ENCODE measurements around the gene ATP10A.

The ATP10A gene

DNA sequence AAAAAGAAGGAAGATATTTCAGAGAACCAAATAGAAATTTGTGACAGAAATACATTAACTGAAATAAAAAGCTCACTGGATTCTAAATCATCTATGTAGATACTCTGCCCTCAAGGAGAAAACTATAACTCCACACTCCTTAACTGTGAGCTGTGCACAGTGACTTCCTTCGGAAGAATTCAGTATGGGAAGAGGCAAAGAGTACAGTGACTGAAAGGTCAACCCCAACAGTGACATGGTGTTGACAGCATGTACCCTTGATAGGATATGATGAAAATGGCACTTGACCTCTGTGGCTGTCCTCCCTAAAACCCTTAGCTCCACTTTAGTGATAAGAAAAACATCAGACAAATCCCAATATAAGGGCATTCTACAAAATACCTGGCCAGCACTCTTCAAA lies 165.5 kb downstream of the ATP10A start:
- Histone ChIP-seq H3K27me3 (no peaks in the 10 kb centered on the region), H3K27ac (no peak overlapping the region), H3K4me1 (ENCODE audit: control insufficient read depth in 1 of 2, insufficient read depth in 1 of 2, low read depth in 1 of 2, low read length in 1 of 2) (no peaks in the 10 kb centered on the region), H3K9me3 (no peaks in the 10 kb centered on the region), H3K36me3 (no peaks in the 10 kb centered on the region), H3K4me3 (ENCODE audit: low read depth in 1 of 2, low read length in 1 of 2) (no peak overlapping the region)
- TF ChIP-seq, protein P1, sequence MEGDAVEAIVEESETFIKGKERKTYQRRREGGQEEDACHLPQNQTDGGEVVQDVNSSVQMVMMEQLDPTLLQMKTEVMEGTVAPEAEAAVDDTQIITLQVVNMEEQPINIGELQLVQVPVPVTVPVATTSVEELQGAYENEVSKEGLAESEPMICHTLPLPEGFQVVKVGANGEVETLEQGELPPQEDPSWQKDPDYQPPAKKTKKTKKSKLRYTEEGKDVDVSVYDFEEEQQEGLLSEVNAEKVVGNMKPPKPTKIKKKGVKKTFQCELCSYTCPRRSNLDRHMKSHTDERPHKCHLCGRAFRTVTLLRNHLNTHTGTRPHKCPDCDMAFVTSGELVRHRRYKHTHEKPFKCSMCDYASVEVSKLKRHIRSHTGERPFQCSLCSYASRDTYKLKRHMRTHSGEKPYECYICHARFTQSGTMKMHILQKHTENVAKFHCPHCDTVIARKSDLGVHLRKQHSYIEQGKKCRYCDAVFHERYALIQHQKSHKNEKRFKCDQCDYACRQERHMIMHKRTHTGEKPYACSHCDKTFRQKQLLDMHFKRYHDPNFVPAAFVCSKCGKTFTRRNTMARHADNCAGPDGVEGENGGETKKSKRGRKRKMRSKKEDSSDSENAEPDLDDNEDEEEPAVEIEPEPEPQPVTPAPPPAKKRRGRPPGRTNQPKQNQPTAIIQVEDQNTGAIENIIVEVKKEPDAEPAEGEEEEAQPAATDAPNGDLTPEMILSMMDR (IDR thresholded peaks at IDR 0.05) = no peak

DNA sequence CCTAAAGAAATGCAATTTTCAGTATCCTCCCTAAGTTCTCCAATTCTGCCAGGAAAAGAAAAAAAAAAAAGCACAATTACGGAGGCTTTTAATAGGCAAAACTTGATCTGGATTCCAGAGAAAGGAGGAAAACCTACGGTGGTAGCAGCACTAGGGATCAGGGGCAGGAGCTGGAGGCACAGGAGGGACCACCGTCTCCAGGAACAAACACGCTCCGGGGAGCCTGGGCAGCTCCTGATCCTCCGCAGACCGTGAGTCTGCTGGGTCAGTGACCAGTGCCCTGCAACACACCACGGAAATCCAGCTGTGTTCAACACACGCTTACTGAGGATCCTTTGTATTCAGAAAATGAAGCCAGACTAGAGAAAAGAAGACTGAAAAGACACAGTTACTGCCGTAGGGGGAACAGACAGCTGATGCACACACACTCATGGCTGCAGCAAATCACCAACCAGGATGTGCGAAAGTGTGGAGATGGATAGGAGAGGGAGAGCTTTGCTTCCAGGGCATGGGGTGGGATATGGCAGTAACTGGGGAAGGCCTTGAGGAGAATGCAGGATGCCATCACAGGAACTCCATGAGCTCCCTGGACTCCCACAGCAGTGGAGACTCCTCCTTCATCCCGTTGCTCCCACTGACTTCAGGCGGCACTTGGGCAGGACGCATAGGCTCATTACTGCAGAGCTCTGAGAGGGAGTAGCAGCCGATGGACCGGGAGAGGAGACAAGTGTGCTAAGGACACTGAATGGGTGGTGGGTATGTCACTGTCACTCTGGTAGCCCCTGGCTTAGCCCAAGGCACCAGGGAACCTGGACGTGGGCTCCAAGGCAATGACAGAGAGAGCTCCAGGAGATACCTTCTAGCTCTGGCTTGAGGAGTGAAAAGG lies 167.0 kb downstream of the ATP10A start:
- TF ChIP-seq, protein P1 (IDR thresholded peaks at IDR 0.05) = no peak
- Histone ChIP-seq H3K4me1 (ENCODE audit: control insufficient read depth in 1 of 2, insufficient read depth in 1 of 2, low read depth in 1 of 2, low read length in 1 of 2) (no peaks in the 10 kb centered on the region), H3K36me3 (no peaks in the 10 kb centered on the region)

DNA sequence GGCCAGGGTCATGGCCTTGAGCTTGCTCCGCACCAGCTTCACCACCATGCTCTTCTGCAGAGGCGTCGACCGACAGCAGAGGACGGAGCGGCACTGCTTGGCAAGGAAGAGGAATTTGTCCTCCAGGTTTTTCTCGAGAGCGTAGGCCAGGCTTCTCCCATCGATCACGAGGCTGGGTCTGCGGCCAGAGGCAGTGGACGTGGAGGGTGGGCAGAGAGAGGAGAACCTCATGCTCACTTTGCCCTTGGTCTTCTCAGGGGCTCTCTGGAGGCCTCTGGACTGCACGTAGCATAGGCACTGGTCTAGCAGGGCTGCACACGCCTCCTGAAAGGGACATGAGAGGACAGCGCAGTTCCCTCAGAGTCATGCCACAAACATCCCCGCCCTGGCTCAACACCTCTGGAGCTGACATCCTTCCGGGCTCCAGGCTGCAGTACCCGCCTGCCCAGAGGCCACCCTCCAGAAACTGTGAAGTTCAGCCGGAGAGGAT lies 168.3 kb downstream of the ATP10A start:
- Histone ChIP-seq H3K36me3 (no peaks in the 10 kb centered on the region), H3K4me3 (ENCODE audit: low read depth in 1 of 2, low read length in 1 of 2) (no peak overlapping the region), H3K4me1 (ENCODE audit: control insufficient read depth in 1 of 2, insufficient read depth in 1 of 2, low read depth in 1 of 2, low read length in 1 of 2) (no peaks in the 10 kb centered on the region), H3K27me3 (no peaks in the 10 kb centered on the region), H3K9me3 (no peaks in the 10 kb centered on the region), H3K27ac (no peak overlapping the region)
- TF ChIP-seq, protein P1 (IDR thresholded peaks at IDR 0.05) = no peak

More for the DNA sequence above, 167.0 kb downstream of the ATP10A start:
- Histone ChIP-seq H3K27me3 (no peaks in the 10 kb centered on the region), H3K27ac (no peak overlapping the region), H3K4me3 (ENCODE audit: low read depth in 1 of 2, low read length in 1 of 2) (no peak overlapping the region), H3K9me3 (no peaks in the 10 kb centered on the region)

DNA sequence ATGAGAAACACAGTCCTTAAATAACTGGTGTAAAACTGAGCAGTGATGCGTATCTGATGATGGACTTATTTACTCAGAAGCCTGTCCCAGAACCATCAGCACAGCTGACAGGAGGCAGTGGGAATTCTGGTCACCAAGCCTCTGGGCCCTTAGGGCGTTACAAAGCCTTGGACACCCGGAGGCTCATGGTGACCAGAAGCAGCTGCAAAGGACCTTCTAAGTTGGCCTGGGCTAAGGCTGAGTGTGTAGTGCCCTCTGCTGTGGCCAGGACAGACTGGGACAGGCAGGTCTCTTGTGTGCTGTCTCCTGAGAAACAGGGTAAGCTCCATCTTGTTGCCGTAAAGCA lies 168.9 kb downstream of the ATP10A start:
- no peaks in the 10 kb centered on the region for H3K36me3 ChIP-seq
- TF ChIP-seq, protein P1 (IDR thresholded peaks at IDR 0.05) = no peak
- H3K4me3 ChIP-seq (ENCODE audit: low read depth in 1 of 2, low read length in 1 of 2) = no peak overlapping the region
- H3K4me1 ChIP-seq (ENCODE audit: control insufficient read depth in 1 of 2, insufficient read depth in 1 of 2, low read depth in 1 of 2, low read length in 1 of 2) = no peaks in the 10 kb centered on the region
- no peak overlapping the region for H3K27ac ChIP-seq
- H3K27me3 ChIP-seq = no peaks in the 10 kb centered on the region
- no peaks in the 10 kb centered on the region for H3K9me3 ChIP-seq

DNA sequence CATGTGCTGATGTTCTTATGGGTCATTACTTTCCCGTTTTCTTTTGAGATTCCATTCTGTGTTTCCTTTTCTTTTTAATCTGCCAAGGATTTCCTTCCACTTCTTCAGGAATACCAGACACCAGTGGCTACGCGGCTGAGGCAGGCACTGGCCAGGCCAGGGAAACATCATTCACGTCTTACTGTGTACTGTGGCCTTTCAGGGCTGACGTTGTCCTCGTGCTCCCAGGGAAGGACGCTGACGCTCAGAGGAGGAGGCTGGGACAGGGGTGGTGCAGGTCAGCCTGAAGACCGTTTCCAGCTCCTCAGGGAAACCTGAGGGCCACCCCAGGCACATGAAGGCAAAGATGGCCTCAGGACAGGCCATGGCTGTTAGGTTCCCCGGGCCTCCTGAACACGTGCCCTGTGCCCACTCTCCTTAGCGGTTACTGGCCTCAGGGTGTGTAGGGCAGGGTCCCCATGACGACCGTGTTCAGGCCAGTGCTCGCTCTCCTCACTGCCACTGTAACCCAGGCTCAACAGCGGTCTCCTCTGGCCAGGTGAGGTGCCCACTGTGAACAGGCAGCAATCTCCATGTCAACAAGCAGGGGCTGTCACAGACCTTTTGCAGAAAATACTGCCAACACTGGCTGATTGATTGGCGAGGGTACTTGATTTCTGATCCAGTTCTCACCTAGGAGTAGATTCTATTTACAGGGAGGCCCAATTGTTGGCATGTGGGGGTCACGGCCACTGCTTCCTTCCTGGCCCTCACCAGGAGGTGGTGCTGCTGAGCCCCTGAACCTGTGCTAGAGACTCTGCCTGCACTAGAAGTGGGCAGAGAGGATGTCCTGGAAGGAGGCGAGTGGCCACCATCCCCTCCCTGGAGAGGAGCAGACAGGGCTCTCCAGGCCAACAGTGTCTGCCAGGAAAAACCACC lies 169.5 kb downstream of the ATP10A start:
- Histone ChIP-seq H3K4me3 (ENCODE audit: low read depth in 1 of 2, low read length in 1 of 2) (no peak overlapping the region), H3K27me3 (no peaks in the 10 kb centered on the region), H3K27ac (no peak overlapping the region), H3K36me3 (no peaks in the 10 kb centered on the region), H3K9me3 (no peaks in the 10 kb centered on the region), H3K4me1 (ENCODE audit: control insufficient read depth in 1 of 2, insufficient read depth in 1 of 2, low read depth in 1 of 2, low read length in 1 of 2) (no peaks in the 10 kb centered on the region)
- TF ChIP-seq, protein P1 (IDR thresholded peaks at IDR 0.05) = no peak
